ENCODE measurements around the gene SLC9A4. TPM values are rescaled to one million over a fixed set of nuclear protein-coding genes. Genes with fewer than 3 reads are reported as not detected.

Gene SLC9A4
- polyA plus RNA-seq, 1 donor from 2014 or later = 0.15 TPM

DNA sequence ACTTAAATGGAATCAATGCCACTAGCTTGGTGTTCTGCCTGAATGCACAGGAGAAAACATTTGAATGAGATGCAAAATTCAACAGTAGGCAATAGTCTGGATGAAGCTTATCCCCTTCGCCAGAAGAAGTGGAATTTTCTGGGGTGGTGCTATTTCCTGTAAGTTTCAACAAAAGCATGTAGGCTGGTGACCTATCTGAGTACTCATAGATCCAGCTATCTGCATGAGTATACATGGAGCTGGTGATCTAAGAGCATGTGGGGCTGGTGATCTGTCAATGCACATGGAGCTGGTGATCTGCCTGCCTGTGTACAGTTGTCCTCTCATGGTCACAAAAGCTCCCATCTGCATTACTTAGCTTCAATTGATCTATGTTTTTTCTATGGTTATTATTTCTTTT is 71.2 kb downstream of the SLC9A4 start:
- no peak overlapping the region for H3K4me2 ChIP-seq (ENCODE audit: low read length)
- H3K27ac ChIP-seq (ENCODE audit: low read length) = no peak overlapping the region
- no peaks in the 10 kb centered on the region for H3K79me2 ChIP-seq (replicated peaks; ENCODE audit: insufficient read depth, low read length)
- TF ChIP-seq EP300 (conservative IDR thresholded peaks at IDR 0.05; ENCODE audit: poor library complexity, severe bottlenecking) (no peak), REST (IDR thresholded peaks at IDR 0.05; ENCODE audit: borderline replicate concordance) (no peak), EZH2 (IDR thresholded peaks at IDR 0.05; ENCODE audit: borderline replicate concordance, insufficient read depth, low read length, poor library complexity, severe bottlenecking) (no peak), SMC3 (conservative IDR thresholded peaks at IDR 0.05; ENCODE audit: poor library complexity) (no peak), CTCF (IDR thresholded peaks at IDR 0.05; ENCODE audit: poor library complexity, severe bottlenecking) (no peak), MXI1 (conservative IDR thresholded peaks at IDR 0.05; ENCODE audit: poor library complexity, severe bottlenecking) (no peak), POLR2AphosphoS5 (IDR thresholded peaks at IDR 0.05) (no peak), RAD21 (conservative IDR thresholded peaks at IDR 0.05) (no peak), TAF1 (IDR thresholded peaks at IDR 0.05; ENCODE audit: low read depth) (no peak)
- H2AFZ ChIP-seq (ENCODE audit: low read depth, low read length) = no peak overlapping the region
- H3K9me3 ChIP-seq (ENCODE audit: low read length) = no peaks in the 10 kb centered on the region
- no peaks in the 10 kb centered on the region for H3K9me2 ChIP-seq (ENCODE audit: insufficient read depth, low read length)
- no peaks in the 10 kb centered on the region for H3K36me3 ChIP-seq (ENCODE audit: insufficient read depth, low read length)
- no peaks in the 10 kb centered on the region for H4K20me1 ChIP-seq (ENCODE audit: insufficient read depth)
- no peak overlapping the region for H3K4me3 ChIP-seq (ENCODE audit: low read length)
- no peaks in the 10 kb centered on the region for H3K27me3 ChIP-seq (ENCODE audit: insufficient read depth, low read depth, low read length)
- H3K9ac ChIP-seq (ENCODE audit: low read length) = no peak overlapping the region
- no peaks in the 10 kb centered on the region for H3F3A ChIP-seq (ENCODE audit: insufficient read depth, low read length, poor library complexity, severe bottlenecking)

DNA sequence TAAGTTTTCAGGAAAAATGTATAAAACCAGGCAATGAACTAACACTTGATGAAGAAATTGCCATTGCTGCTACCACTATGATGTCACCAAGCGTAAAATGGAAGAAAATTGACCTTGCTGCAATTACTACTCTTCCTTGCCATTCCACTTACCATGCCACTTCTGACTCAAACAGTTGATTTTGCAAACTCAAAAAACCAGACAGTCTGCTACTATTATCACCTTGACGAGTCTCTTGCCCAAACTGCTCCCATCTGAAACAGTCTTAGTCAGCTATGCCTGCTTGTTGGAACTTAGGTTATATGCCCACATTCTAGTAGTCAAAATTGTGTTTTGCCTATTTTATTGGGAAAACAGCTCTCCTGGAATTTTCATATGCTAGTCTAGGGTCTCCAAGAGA is 74.4 kb downstream of the SLC9A4 start:
- Histone ChIP-seq H3K4me3 (ENCODE audit: low read length) (no peak overlapping the region), H3K9me2 (ENCODE audit: insufficient read depth, low read length) (no peaks in the 10 kb centered on the region), H3K4me2 (ENCODE audit: low read length) (no peak overlapping the region), H4K20me1 (ENCODE audit: insufficient read depth) (no peaks in the 10 kb centered on the region), H3K9me3 (ENCODE audit: low read length) (peaks cover 3% of the 10 kb centered on the region), H3F3A (ENCODE audit: insufficient read depth, low read length, poor library complexity, severe bottlenecking) (no peaks in the 10 kb centered on the region), H3K27me3 (ENCODE audit: insufficient read depth, low read depth, low read length) (no peaks in the 10 kb centered on the region), H3K36me3 (ENCODE audit: insufficient read depth, low read length) (no peaks in the 10 kb centered on the region), H3K9ac (ENCODE audit: low read length) (no peak overlapping the region), H2AFZ (ENCODE audit: low read depth, low read length) (no peak overlapping the region), H3K79me2 (replicated peaks; ENCODE audit: insufficient read depth, low read length) (no peaks in the 10 kb centered on the region), H3K27ac (ENCODE audit: low read length) (no peak overlapping the region)
- no peak for TF ChIP-seq MXI1 (conservative IDR thresholded peaks at IDR 0.05; ENCODE audit: poor library complexity, severe bottlenecking)
- TF ChIP-seq RAD21 (conservative IDR thresholded peaks at IDR 0.05) = no peak
- no peak for TF ChIP-seq EZH2 (IDR thresholded peaks at IDR 0.05; ENCODE audit: borderline replicate concordance, insufficient read depth, low read length, poor library complexity, severe bottlenecking)
- TF ChIP-seq REST (IDR thresholded peaks at IDR 0.05; ENCODE audit: borderline replicate concordance) = no peak
- TF ChIP-seq TAF1 (IDR thresholded peaks at IDR 0.05; ENCODE audit: low read depth) = no peak
- no peak for TF ChIP-seq CTCF (IDR thresholded peaks at IDR 0.05; ENCODE audit: poor library complexity, severe bottlenecking)
